ENCODE results near the gene LETM1. TPM values are rescaled to one million over a fixed set of nuclear protein-coding genes. Genes with fewer than 3 reads are reported as not detected.

LETM1 gene
- total and polyA plus RNA-seq, 2 donors (not counting 3 experiments of a cell fraction or from before 2014, with no cell fraction given), result 25.6 to 62.5 TPM

- DNase-seq (ENCODE audit: low read depth, low spot score), result no peak
- Histone ChIP-seq H4K20me1 (replicated peaks; ENCODE audit: control insufficient read depth, extremely low read depth, insufficient read depth, low read length) (no peaks in the 10 kb centered on the region), H2AFZ (ENCODE audit: low read depth, low read length) (no peak overlapping the region), H3K9me3 (replicated peaks; ENCODE audit: control insufficient read depth, insufficient read depth, low read length) (no peaks in the 10 kb centered on the region), H3K4me2 (ENCODE audit: insufficient read depth, low read length) (no peak overlapping the region), H3K9me1 (replicated peaks; ENCODE audit: control insufficient read depth, extremely low read depth, insufficient read depth, low read length) (no peaks in the 10 kb centered on the region), H3K4me3 (replicated peaks in 1 of 3; ENCODE audit: insufficient read depth in 1 of 3, low read depth in 1 of 3, low read length in 3 of 3) (no peak overlapping the region), H3K27me3 (ENCODE audit: control insufficient read depth in 2 of 2, insufficient read depth in 2 of 2, low read length in 2 of 2) (no peaks in the 10 kb centered on the region), H3K36me3 (ENCODE audit: control insufficient read depth in 2 of 2, extremely low read depth in 1 of 2, insufficient read depth in 2 of 2, low read length in 2 of 2) (peaks cover 4 to 14% of the 10 kb centered on the region in 2 experiments), H3K27ac (ENCODE audit: insufficient read depth, low read depth, low read length) (no peak overlapping the region), H3K79me2 (ENCODE audit: control insufficient read depth, insufficient read depth, low read length) (peaks cover 95% of the 10 kb centered on the region), H3K9ac (replicated peaks; ENCODE audit: extremely low read depth, insufficient read depth, low read length) (no peak overlapping the region), H3K4me1 (ENCODE audit: control insufficient read depth, extremely low read depth, insufficient read depth, low read length) (no peaks in the 10 kb centered on the region)
- FAIRE-seq, result no peak
- TF ChIP-seq POLR2AphosphoS5 (IDR thresholded peaks at IDR 0.05; ENCODE audit: insufficient read depth, low read depth, low read length), result no peak
- no peak for TF ChIP-seq FOS (IDR thresholded peaks at IDR 0.05; ENCODE audit: borderline replicate concordance, insufficient read depth, low read length)
- no peak for TF ChIP-seq JUN (IDR thresholded peaks at IDR 0.05; ENCODE audit: borderline replicate concordance, insufficient read depth, insufficient read length, low read depth)
- TF ChIP-seq CTCF (IDR thresholded peaks at IDR 0.05; ENCODE audit: extremely low read depth in 1 of 2, insufficient read depth in 1 of 2, low read depth in 1 of 2, low read length in 2 of 2), result no peak
- no peak for TF ChIP-seq GATA2 (IDR thresholded peaks at IDR 0.05; ENCODE audit: insufficient read depth, insufficient read length, low read depth, low read length)
- TF ChIP-seq MYC (IDR thresholded peaks at IDR 0.05; ENCODE audit: low read depth, low read length), result no peak
- TF ChIP-seq POLR2A (IDR thresholded peaks at IDR 0.05; ENCODE audit: low read depth, low read length), result no peak
- TF ChIP-seq EZH2 (IDR thresholded peaks at IDR 0.05; ENCODE audit: borderline replicate concordance, low read depth, low read length, severe bottlenecking), result no peak
- no peak for TF ChIP-seq MAX (IDR thresholded peaks at IDR 0.05; ENCODE audit: insufficient read depth, insufficient read length)
- CTCF ChIA-PET, result interaction anchor here (0.6 to 5.7 kb wide), 13 partner anchors 9 to 153 kb away, joined by 3 to 43 read pairs (median 9); partner anchors contain the start of genes LETM1 and NSD2
- intact Hi-C loops (cut with micrococcal nuclease), result no loop called here
- POLR2A ChIA-PET, result no interaction called here
- TSS peak; percentile 78 for BruUV-seq (replicated peaks)
- dilution Hi-C loops (cut with MboI; ENCODE audit: extremely low pct_ligation_motif_present, low sequenced_read_pairs), result no loop called here
Observed at GRCh38 chr4:1900624-1901023, 44.7 kb upstream of the LETM1 start.

All from endothelial cell of umbilical vein (primary cell).